A673 (cell line): Measurements from ENCODE around the gene BPIFB2. TPM values are rescaled to one million over a fixed set of nuclear protein-coding genes. Genes with fewer than 3 reads are reported as not detected.

Experiments used
- BruUV-seq: library from RNA; stranded (reverse); fragments of 400-500 nt; replicated peaks from 2 replicates; lab custom pipeline; 2021; lab: Mats Ljungman, UMichigan
- CTCF ChIA-PET: fragments of 300-600 bp; sonication (Branson Sonifier 250); formaldehyde crosslinking; loops from one replicate; lab custom pipeline; 2022; ENCODE audit warnings: antibody characterized with exemption; lab: Charles Lee
- POLR2A ChIA-PET: fragments of 300-600 bp; sonication (Branson Sonifier 250); formaldehyde crosslinking; loops from one replicate; lab custom pipeline; 2022; ENCODE audit warnings: antibody characterized with exemption; ENCODE audit not compliant: low non-redundant PET; lab: Charles Lee
- DNase-seq: peaks from one replicate; pipeline ENCODE4 v3.0.0-alpha.2; 2015; ENCODE audit warnings: low spot score
- H3K27ac ChIP-seq: fragments of 200-600 bp; sonication (generic); 2 replicates; pipeline ENCODE4 v1.5.1; 2016; ENCODE audit warnings: mixed run types, low read depth, mild to moderate bottlenecking, mixed read lengths, antibody characterized with exemption, low read length; ENCODE audit not compliant: poor library complexity, severe bottlenecking
- H3K27me3 ChIP-seq: fragments of 200-600 bp; sonication (generic); replicated peaks from 2 replicates; pipeline ENCODE4 v1.6.1; 2017; ENCODE audit warnings: mixed run types, low read depth, mild to moderate bottlenecking, mixed read lengths, antibody characterized with exemption, low read length; ENCODE audit not compliant: insufficient read depth, poor library complexity
- H3K36me3 ChIP-seq: fragments of 200-600 bp; sonication (generic); 2 replicates; pipeline ENCODE4 v1.6.1; 2016; ENCODE audit warnings: mixed run types, mild to moderate bottlenecking, mixed read lengths, antibody characterized with exemption, low read length; ENCODE audit not compliant: insufficient read depth, poor library complexity, severe bottlenecking
- H3K4me1 ChIP-seq: fragments of 200-600 bp; sonication (generic); 2 replicates; pipeline ENCODE4 v1.6.1; 2017; ENCODE audit warnings: mixed run types, mild to moderate bottlenecking, mixed read lengths, antibody characterized with exemption, low read length; ENCODE audit not compliant: insufficient read depth, poor library complexity, severe bottlenecking
- H3K4me3 ChIP-seq: fragments of 200-600 bp; sonication (generic); 2 replicates; pipeline ENCODE4 v1.5.1; 2016; ENCODE audit warnings: low read depth, mixed run types, mild to moderate bottlenecking, mixed read lengths, low read length; ENCODE audit not compliant: poor library complexity, severe bottlenecking
- H3K9me3 ChIP-seq: fragments of 200-600 bp; sonication (generic); 2 replicates; pipeline ENCODE4 v1.6.1; 2016; ENCODE audit warnings: mixed run types, low read depth, mild to moderate bottlenecking, mixed read lengths, antibody characterized with exemption, low read length; ENCODE audit not compliant: poor library complexity, severe bottlenecking
- CTCF ChIP-seq: fragments of 300-800, 200-600 bp; sonication (generic); conservative IDR thresholded peaks from 2 replicates; pipeline ENCODE4 v1.5.1; 2017; ENCODE audit warnings: low read depth, mild to moderate bottlenecking, antibody characterized with exemption, low read length, moderate library complexity, mixed read lengths
- EZH2 ChIP-seq: fragments of 200-600 bp; sonication (generic); IDR thresholded peaks from 2 replicates; pipeline ENCODE4 v1.6.1; 2017; ENCODE audit warnings: borderline replicate concordance, low read depth, mild to moderate bottlenecking, mixed read lengths, antibody characterized with exemption, low read length; ENCODE audit not compliant: poor library complexity, severe bottlenecking
- intact Hi-C: fragments of 100-400 bp; cut with micrococcal nuclease; formaldehyde crosslinking; loops from one replicate; pipeline ENCODE4 v1.10.0; 2022; ENCODE audit not compliant: unreplicated experiment
- total RNA-seq: library from RNA; stranded (reverse); gene quantifications from 2 replicates; pipeline ENCODE4 v1.2.3, GENCODE V29; 2021

The BPIFB2 gene
- total RNA-seq, 1 experiment from 2014 or later: not detected

- intact Hi-C loops: no loop called here
- no TSS peak for BruUV-seq
- H3K36me3 ChIP-seq: no peaks in the 10 kb centered on the region
- no peaks in the 10 kb centered on the region for H3K9me3 ChIP-seq
- H3K4me1 ChIP-seq: no peaks in the 10 kb centered on the region
- DNase-seq: no peak
- ChIA-PET CTCF (no interaction called here), POLR2A (no interaction called here)
- no peaks in the 10 kb centered on the region for H3K27me3 ChIP-seq
- TF ChIP-seq CTCF: no peak
- TF ChIP-seq EZH2: no peak
- no peak overlapping the region for H3K27ac ChIP-seq
- H3K4me3 ChIP-seq: no peak overlapping the region
Measured at GRCh38 chr20:33037456-33037855, 30.0 kb downstream of the BPIFB2 start.

GRCh38 chr20:33038243-33038642 is 30.7 kb downstream of the BPIFB2 start:
- no peak overlapping the region for H3K4me3 ChIP-seq

GRCh38 chr20:33042430-33042829 is 34.9 kb downstream of the BPIFB2 start:
- Histone ChIP-seq H3K4me1 (no peaks in the 10 kb centered on the region), H3K27ac (no peak overlapping the region), H3K9me3 (peaks cover 4% of the 10 kb centered on the region), H3K4me3 (no peak overlapping the region), H3K27me3 (no peaks in the 10 kb centered on the region), H3K36me3 (no peaks in the 10 kb centered on the region)
- intact Hi-C loops: no loop called here
- TF ChIP-seq EZH2 (no peak), CTCF (no peak)
- ChIA-PET POLR2A (no interaction called here), CTCF (no interaction called here)
- BruUV-seq: no TSS peak
- no peak for DNase-seq

More at GRCh38 chr20:33038243-33038642, 30.7 kb downstream of the BPIFB2 start:
- Histone ChIP-seq H3K9me3 (no peaks in the 10 kb centered on the region), H3K4me1 (no peaks in the 10 kb centered on the region), H3K36me3 (no peaks in the 10 kb centered on the region), H3K27me3 (no peaks in the 10 kb centered on the region), H3K27ac (no peak overlapping the region)
- CTCF ChIA-PET: no interaction called here
- intact Hi-C loops: no loop called here
- POLR2A ChIA-PET: no interaction called here
- TF ChIP-seq EZH2 (no peak), CTCF (no peak)
- no peak for DNase-seq
- no TSS peak for BruUV-seq
